Measurements from ENCODE around the gene ATXN2. TPM values are rescaled to one million over a fixed set of nuclear protein-coding genes. Genes with fewer than 3 reads are reported as not detected.
"Not testable (repeated sequence)": the region's sequence is repeated elsewhere in the genome, so short reads cannot be mapped to it uniquely, and the experiment has no call there.

Gene ATXN2
- total and polyA plus RNA-seq, 10 donors: 7.7 to 77.8 (median 56.8) TPM

- Histone ChIP-seq H3K36me3 (peaks cover 0 to 11% (median 0%) of the 10 kb centered on the region in 6 donors), H3K4me3 (no peak overlapping the region), H3K4me1 (peaks cover 0 to 59% (median 12%) of the 10 kb centered on the region in 6 donors), H3K27ac (no peak overlapping the region), H3K27me3 (replicated peaks in 1 of 7) (no peaks in the 10 kb centered on the region), H3K9me3 (no peaks in the 10 kb centered on the region)
- intact Hi-C loops (cut with DNase I; ENCODE audit: low total_unique reads): no loop called here
- TF ChIP-seq POLR2A (IDR thresholded peaks at IDR 0.05): no peak
- no peak for TF ChIP-seq CTCF (IDR thresholded peaks at IDR 0.05 in 8 of 11, conservative IDR thresholded peaks at IDR 0.05 in 3 of 11)
- no peak for TF ChIP-seq POLR2AphosphoS5 (IDR thresholded peaks at IDR 0.05)
- WGBS, 5 donors: 71 to 98% (median 84%) methylated on average over 4 of the region's 4 CpGs
- DNase-seq: no peak
These were observed 14.2 kb downstream of the ATXN2 start for GRCh38 chr12:111584959-111585358.

- 89 to 99% (median 95%) methylated on average over 6 of the region's 6 CpGs for WGBS, 5 donors
- intact Hi-C loops (cut with DNase I; ENCODE audit: low total_unique reads); H3K27ac ChIP-seq; DNase-seq; H3K9me3 ChIP-seq; H3K27me3 ChIP-seq (replicated peaks in 1 of 7); H3K4me3 ChIP-seq: not testable (repeated sequence)
- peaks cover 0 to 64% (median 13%) of the 10 kb centered on the region in 6 donors for H3K4me1 ChIP-seq
- peaks cover 0 to 14% (median 0%) of the 10 kb centered on the region in 6 donors for H3K36me3 ChIP-seq
These were observed 15.6 kb downstream of the ATXN2 start for GRCh38 chr12:111583506-111583905.

DNA sequence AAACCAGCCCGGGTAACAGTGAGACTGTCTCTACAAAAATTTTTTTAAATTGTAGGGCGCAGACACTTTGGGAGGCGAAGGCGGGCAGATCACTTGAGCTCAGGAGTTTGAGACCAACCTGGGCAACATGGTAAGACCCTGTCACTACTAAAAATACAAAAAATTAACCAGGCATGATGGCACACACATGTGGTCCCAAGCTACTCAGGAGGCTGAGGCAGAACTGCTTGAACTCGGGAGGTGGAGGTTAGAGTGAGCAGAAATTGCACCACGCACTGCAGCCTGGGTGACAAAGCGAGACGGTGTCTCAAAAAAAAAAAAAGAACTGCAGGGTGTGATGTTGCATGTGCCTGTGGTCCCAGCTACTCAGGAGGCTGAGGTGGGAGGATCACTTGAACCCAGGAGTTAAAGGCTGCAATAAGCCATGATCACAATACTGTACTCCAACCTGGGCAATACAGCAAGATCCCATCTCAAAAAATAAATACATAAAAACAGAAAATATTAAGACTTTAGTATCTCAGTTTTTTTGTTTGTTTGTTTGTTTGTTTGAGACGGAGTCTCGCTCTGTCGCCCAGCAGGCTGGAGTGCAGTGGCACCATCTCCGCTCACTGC, 16.9 kb downstream of the ATXN2 start:
- Histone ChIP-seq H3K36me3 (peaks cover 0 to 10% (median 0%) of the 10 kb centered on the region in 6 donors), H3K27ac (no peak overlapping the region), H3K27me3 (replicated peaks in 1 of 7) (no peaks in the 10 kb centered on the region), H3K4me1 (peaks cover 0 to 63% (median 22%) of the 10 kb centered on the region in 6 donors), H3K9me3 (no peaks in the 10 kb centered on the region), H3K4me3 (no peak overlapping the region)
- TF ChIP-seq CTCF (IDR thresholded peaks at IDR 0.05 in 8 of 11, conservative IDR thresholded peaks at IDR 0.05 in 3 of 11) (no peak), POLR2A (IDR thresholded peaks at IDR 0.05) (no peak), POLR2AphosphoS5 (IDR thresholded peaks at IDR 0.05) (no peak)
- 91 to 95% (median 93%) methylated on average over 12 of the region's 12 CpGs for WGBS, 5 donors
- DNase-seq: no peak
- intact Hi-C loops (cut with DNase I; ENCODE audit: low total_unique reads): no loop called here

GRCh38 chr12:111581434-111582132, 17.5 kb downstream of the ATXN2 start:
- 91 to 96% (median 93%) methylated on average over 15 of the region's 15 CpGs for WGBS, 5 donors
- DNase-seq: no peak
- H3K27me3 ChIP-seq (replicated peaks in 1 of 7): no peaks in the 10 kb centered on the region

More at GRCh38 chr12:111581434-111582132, 17.5 kb downstream of the ATXN2 start:
- no peak overlapping the region for H3K4me3 ChIP-seq
- H3K36me3 ChIP-seq: peaks cover 0 to 15% (median 0%) of the 10 kb centered on the region in 6 donors
- intact Hi-C loops (cut with DNase I; ENCODE audit: low total_unique reads): no loop called here
- no peak for TF ChIP-seq POLR2AphosphoS5 (IDR thresholded peaks at IDR 0.05)
- no peak for TF ChIP-seq CTCF (IDR thresholded peaks at IDR 0.05 in 8 of 11, conservative IDR thresholded peaks at IDR 0.05 in 3 of 11)
- no peak for TF ChIP-seq POLR2A (IDR thresholded peaks at IDR 0.05)
- H3K9me3 ChIP-seq: no peaks in the 10 kb centered on the region
- H3K4me1 ChIP-seq: peaks cover 0 to 57% (median 19%) of the 10 kb centered on the region in 6 donors
- no peak overlapping the region for H3K27ac ChIP-seq
